ENCODE data around the gene TRAPPC6A.
"Not testable (repeated sequence)": the region's sequence is repeated elsewhere in the genome, so short reads cannot be mapped to it uniquely, and the experiment has no call there.

TRAPPC6A gene

DNA sequence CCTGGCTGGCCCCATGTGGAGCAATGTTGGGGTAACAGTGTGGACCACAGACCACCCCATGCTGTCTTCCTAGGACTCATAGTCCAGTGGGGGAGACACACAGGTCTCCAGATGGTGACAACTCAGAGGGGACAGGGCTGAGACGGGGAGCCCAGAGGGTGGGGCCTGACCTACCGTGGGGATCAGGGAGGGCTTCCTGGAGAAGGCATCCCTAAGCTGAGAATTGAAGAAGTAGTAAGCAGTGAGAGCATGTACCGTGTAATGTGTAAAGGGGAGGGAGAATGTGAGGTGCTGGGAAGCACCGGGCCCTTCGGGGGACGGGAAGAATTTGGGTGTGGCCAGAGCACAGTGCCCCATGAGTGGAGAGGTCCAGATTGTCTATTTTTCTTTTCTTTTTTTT, 54.0 kb downstream of the TRAPPC6A start:
- no peak for TF ChIP-seq CTCF (IDR thresholded peaks at IDR 0.05; ENCODE audit: low read depth, low read length)
- no peak for DNase-seq (ENCODE audit: low read depth, low spot score)
- in situ Hi-C loops (cut with HindIII; ENCODE audit: low sequenced_read_pairs), result no loop called here
- no peak overlapping the region for H3K4me3 ChIP-seq (ENCODE audit: low read depth, low read length)

GRCh38 chr19:45123440-45123850, 54.6 kb downstream of the TRAPPC6A start:
- no peak overlapping the region for H3K4me3 ChIP-seq (ENCODE audit: low read depth, low read length)
- no peak for DNase-seq (ENCODE audit: low read depth, low spot score)

GRCh38 chr19:45122832-45123231, 55.2 kb downstream of the TRAPPC6A start:
- in situ Hi-C loops (cut with HindIII; ENCODE audit: low sequenced_read_pairs), result no loop called here
- DNase-seq (ENCODE audit: low read depth, low spot score), result no peak
- H3K4me3 ChIP-seq (ENCODE audit: low read depth, low read length), result no peak overlapping the region
- TF ChIP-seq CTCF (IDR thresholded peaks at IDR 0.05; ENCODE audit: low read depth, low read length), result no peak

More at GRCh38 chr19:45123440-45123850, 54.6 kb downstream of the TRAPPC6A start:
- in situ Hi-C loops (cut with HindIII; ENCODE audit: low sequenced_read_pairs), result no loop called here
- no peak for TF ChIP-seq CTCF (IDR thresholded peaks at IDR 0.05; ENCODE audit: low read depth, low read length)

GRCh38 chr19:45121827-45122345, 56.2 kb downstream of the TRAPPC6A start:
- DNase-seq (ENCODE audit: low read depth, low spot score), result no peak
- no peak for TF ChIP-seq CTCF (IDR thresholded peaks at IDR 0.05; ENCODE audit: low read depth, low read length)
- in situ Hi-C loops (cut with HindIII; ENCODE audit: low sequenced_read_pairs), result no loop called here
- no peak overlapping the region for H3K4me3 ChIP-seq (ENCODE audit: low read depth, low read length)

GRCh38 chr19:45119582-45119981, 58.5 kb downstream of the TRAPPC6A start:
- TF ChIP-seq CTCF (IDR thresholded peaks at IDR 0.05; ENCODE audit: low read depth, low read length), result no peak
- no peak overlapping the region for H3K4me3 ChIP-seq (ENCODE audit: low read depth, low read length)
- in situ Hi-C loops (cut with HindIII; ENCODE audit: low sequenced_read_pairs), result no loop called here
- no peak for DNase-seq (ENCODE audit: low read depth, low spot score)

DNA sequence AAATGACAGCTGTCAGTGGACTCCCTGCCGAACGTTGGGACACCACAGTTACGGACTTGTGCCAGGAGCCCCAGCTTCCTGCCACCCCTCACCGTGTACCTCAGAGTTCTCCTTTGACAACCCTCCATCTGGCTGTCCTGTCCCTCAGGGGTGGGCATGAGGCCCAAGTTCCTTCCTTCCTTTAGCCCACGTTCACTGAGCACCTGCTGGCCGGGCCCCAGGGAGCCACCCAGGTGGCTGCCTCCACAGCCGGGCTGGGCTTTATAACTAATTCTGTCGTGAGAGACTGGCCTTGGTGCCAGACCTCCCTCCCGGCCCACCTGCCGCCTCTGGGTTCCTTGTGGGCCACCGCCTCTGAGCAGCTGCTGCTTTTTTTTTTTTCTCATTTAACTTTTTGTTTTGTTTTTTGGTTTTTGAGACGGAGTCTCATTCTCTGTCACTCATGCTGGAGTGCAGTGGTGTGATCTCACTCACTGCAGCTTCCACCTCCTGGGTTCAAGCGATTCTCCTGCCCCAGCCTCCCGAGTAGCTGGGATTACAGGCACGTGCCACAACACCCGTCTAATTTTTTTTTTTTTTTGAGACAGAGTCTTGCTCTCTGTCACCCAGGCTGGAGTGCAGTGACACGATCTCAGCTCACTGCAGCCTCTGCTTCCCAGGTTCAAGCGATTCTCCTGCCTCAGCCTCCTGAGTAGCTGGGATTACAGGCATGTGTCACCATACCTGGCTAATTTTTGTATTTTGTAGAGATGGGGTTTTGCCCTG, 59.3 kb downstream of the TRAPPC6A start:
- H3K4me3 ChIP-seq (ENCODE audit: low read depth, low read length); in situ Hi-C loops (cut with HindIII; ENCODE audit: low sequenced_read_pairs); DNase-seq (ENCODE audit: low read depth, low spot score): not testable (repeated sequence)

- H3K4me3 ChIP-seq (ENCODE audit: low read depth, low read length), result no peak overlapping the region
- no peak for TF ChIP-seq CTCF (IDR thresholded peaks at IDR 0.05; ENCODE audit: low read depth, low read length)
- no peak for DNase-seq (ENCODE audit: low read depth, low spot score)
- in situ Hi-C loops (cut with HindIII; ENCODE audit: low sequenced_read_pairs), result no loop called here
Measured at GRCh38 chr19:45118106-45118505, 59.9 kb downstream of the TRAPPC6A start.

Data from astrocyte of the spinal cord (primary cell).